HepG2 (cell line): ENCODE measurements around the gene TGFBR1. TPM values are rescaled to one million over a fixed set of nuclear protein-coding genes. Genes with fewer than 3 reads are reported as not detected.
A peak's percentile ranks its signal among the peaks of the same experiment; 100 is the strongest.

Experiments used
- ERF ChIP-seq: IDR thresholded peaks from 2 replicates; pipeline ENCODE4 v1.6.1; 2018; ENCODE audit warnings: missing biosample characterization, missing genetic modification reagents
- FOXA1 ChIP-seq, 2 experiments: fragments of 450-650 bp in 1 of 2; sonication (generic) in 1 of 2; formaldehyde crosslinking in 1 of 2; IDR thresholded peaks; 2 replicates each; pipeline versions ENCODE4 v1.4.0 to v1.6.1; 2016 to 2020; ENCODE audit warnings: missing genetic modification reagents in 1 of 2
- GATAD2A ChIP-seq: IDR thresholded peaks from 2 replicates; pipeline ENCODE4 v1.6.1; 2016
- HNF4A ChIP-seq: sonication (generic); formaldehyde crosslinking; IDR thresholded peaks from 2 replicates; pipeline ENCODE4 v1.4.0; 2020; ENCODE audit warnings: missing genetic modification reagents
- NR1H2 ChIP-seq: sonication (generic); formaldehyde crosslinking; IDR thresholded peaks from 2 replicates; pipeline ENCODE4 v1.8.1; 2022; ENCODE audit warnings: low read depth, missing genetic modification reagents, borderline replicate concordance
- SAP130 ChIP-seq: IDR thresholded peaks from 2 replicates; pipeline ENCODE4 v1.6.1; 2016; ENCODE audit warnings: low read depth
- SNRNP70 ChIP-seq: fragments of 200-400 bp; formaldehyde crosslinking; IDR thresholded peaks from 2 replicates; pipeline ENCODE4 v1.6.1; 2017; ENCODE audit warnings: mild to moderate bottlenecking, low read depth, low read length, moderate library complexity
- SOX6 ChIP-seq, 2 experiments: fragments of 450-650 bp in 1 of 2; sonication (generic) in 1 of 2; formaldehyde crosslinking in 1 of 2; IDR thresholded peaks; 2 replicates each; pipeline versions ENCODE4 v1.4.0 to v1.6.1; 2017 to 2020; ENCODE audit warnings: antibody characterized with exemption in 1 of 2, mild to moderate bottlenecking in 1 of 2, missing genetic modification reagents in 1 of 2
- STAT5B ChIP-seq: sonication (generic); formaldehyde crosslinking; IDR thresholded peaks from 2 replicates; pipeline ENCODE4 v1.4.0; 2020; ENCODE audit warnings: missing genetic modification reagents
- ZNF543 ChIP-seq: sonication (generic); formaldehyde crosslinking; IDR thresholded peaks from 2 replicates; pipeline ENCODE4 v1.4.0; 2020; ENCODE audit warnings: mild to moderate bottlenecking, missing genetic modification reagents
- ZNF614 ChIP-seq: IDR thresholded peaks from 2 replicates; pipeline ENCODE4 v1.6.1; 2018; ENCODE audit warnings: missing biosample characterization, missing genetic modification reagents, inconsistent platforms, borderline replicate concordance
- polyA plus RNA-seq, 8 experiments: library from polyadenylated mRNA; depleted of rRNA in 3 of 8; stranded (reverse) in 7 of 8; unstranded in 1 of 8; fragments of >200 nt; fragmentation: Illumina TruSeq in 4 of 8; extraction: Trizol in 4 of 8; gene quantifications; 2 replicates each; pipeline versions ENCODE4 v1.2.1 to v1.2.3, GENCODE V29; 2011 to 2016; ENCODE audit warnings: low read depth in 4 of 8, missing spikeins in 1 of 8, mixed read lengths in 1 of 8; ENCODE audit not compliant: insufficient read depth in 1 of 8
- total RNA-seq, 5 experiments: library from RNA; depleted of rRNA; stranded (reverse); fragments of >200 nt; fragmentation: Illumina TruSeq; extraction: Trizol; gene quantifications; 2 replicates each; pipeline ENCODE4 v1.2.3, GENCODE V29; 2016; ENCODE audit warnings: low read depth in 1 of 5
- TF ChIP-seq, protein P1 (sequence below): sonication (generic); formaldehyde crosslinking; IDR thresholded peaks from 2 replicates; pipeline ENCODE4 v1.5.1; 2020; ENCODE audit warnings: mild to moderate bottlenecking, missing genetic modification reagents
- TF ChIP-seq, protein P2 (sequence below): sonication (generic); formaldehyde crosslinking; IDR thresholded peaks from 2 replicates; pipeline ENCODE4 v1.8.1; 2023; ENCODE audit warnings: mild to moderate bottlenecking, inconsistent platforms, moderate library complexity, missing genetic modification reagents, borderline replicate concordance
- TF ChIP-seq, protein P3 (sequence below): sonication (generic); formaldehyde crosslinking; IDR thresholded peaks from 2 replicates; pipeline ENCODE4 v1.8.0; 2022; ENCODE audit warnings: mild to moderate bottlenecking, missing genetic modification reagents, moderate library complexity
- TF ChIP-seq, protein P4 (sequence below): sonication (generic); formaldehyde crosslinking; IDR thresholded peaks from 2 replicates; pipeline ENCODE4 v1.4.0; 2020; ENCODE audit warnings: missing genetic modification reagents, borderline replicate concordance
- TF ChIP-seq, protein P5 (sequence below): IDR thresholded peaks from 2 replicates; pipeline ENCODE4 v1.6.1; 2018; ENCODE audit warnings: missing genetic modification reagents, mild to moderate bottlenecking, missing compliant biosample characterization

Gene TGFBR1
- total and polyA plus RNA-seq, 2 of the 13 experiments (the other 11 are each of a cell fraction or from before 2014, with no cell fraction given) = 16.8 to 23.9 TPM

DNA sequence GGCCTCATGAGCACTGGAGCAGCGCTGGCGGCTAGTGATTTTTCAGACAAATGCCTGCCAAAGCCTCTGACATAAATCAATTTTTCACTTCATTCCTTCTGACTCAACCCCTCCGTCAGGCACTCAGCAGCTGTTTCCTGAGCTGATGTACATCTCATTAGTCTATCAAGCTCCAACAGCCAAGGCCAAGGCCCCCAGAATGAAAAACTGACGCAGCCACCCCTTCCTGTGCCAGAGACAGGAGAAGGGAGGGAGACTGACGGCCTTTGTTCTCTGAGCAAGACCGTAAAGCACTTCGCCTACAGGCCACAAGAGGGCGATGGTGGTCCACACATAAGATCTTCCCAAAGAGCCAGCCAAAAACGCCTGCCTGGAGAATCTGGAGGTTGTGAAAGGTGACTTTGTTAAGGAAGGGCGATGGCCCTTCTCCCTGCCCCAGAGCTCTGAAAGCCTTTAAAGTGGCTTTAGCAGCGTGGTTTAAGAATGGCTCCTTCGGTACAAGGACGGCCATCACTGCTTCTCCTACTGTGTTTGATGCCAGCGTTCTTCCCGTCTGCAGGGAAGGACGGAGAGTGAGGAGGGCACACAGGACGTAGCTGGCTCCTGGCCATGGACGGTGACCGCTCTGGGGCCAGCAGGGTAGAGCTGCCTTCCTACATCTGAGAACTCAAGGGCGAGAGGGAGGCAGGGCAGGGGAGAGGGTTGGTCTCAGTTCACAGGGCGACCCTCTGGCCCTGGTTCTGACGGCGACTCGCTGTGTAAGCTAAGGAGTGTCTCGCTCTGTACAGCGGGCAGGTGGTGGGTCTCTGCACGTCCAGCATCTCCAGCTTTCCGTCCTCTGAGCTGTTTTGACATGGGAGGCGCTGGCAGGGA is 79.8 kb downstream of the TGFBR1 start (continued):
- TF ChIP-seq, protein P1, sequence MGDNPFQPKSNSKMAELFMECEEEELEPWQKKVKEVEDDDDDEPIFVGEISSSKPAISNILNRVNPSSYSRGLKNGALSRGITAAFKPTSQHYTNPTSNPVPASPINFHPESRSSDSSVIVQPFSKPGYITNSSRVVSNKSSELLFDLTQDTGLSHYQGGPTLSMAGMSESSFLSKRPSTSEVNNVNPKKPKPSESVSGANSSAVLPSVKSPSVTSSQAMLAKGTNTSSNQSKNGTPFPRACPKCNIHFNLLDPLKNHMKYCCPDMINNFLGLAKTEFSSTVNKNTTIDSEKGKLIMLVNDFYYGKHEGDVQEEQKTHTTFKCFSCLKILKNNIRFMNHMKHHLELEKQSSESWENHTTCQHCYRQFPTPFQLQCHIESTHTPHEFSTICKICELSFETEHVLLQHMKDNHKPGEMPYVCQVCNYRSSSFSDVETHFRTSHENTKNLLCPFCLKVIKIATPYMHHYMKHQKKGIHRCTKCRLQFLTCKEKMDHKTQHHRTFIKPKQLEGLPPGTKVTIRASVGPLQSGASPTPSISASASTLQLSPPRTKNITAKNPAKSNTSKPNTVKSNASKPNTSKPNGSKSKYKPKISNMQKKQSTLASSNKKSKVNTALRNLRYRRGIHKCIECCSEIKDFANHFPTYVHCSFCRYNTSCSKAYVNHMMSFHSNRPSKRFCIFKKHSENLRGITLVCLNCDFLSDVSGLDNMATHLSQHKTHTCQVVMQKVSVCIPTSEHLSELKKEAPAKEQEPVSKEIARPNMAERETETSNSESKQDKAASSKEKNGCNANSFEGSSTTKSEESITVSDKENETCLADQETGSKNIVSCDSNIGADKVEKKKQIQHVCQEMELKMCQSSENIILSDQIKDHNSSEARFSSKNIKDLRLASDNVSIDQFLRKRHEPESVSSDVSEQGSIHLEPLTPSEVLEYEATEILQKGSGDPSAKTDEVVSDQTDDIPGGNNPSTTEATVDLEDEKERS (CRISPR knock-in tag) = 0 out of 2 replicates have a peak, but pooled peaks have one; percentile 31
- TF ChIP-seq SNRNP70 = no peak
- no peak for TF ChIP-seq SOX6 (IDR thresholded peaks at IDR 0.05)
- TF ChIP-seq SOX6 (CRISPR knock-in tag; IDR thresholded peaks at IDR 0.05) = peak; percentile 49; the same call in 1 of the 2 replicates
- TF ChIP-seq, protein P2, sequence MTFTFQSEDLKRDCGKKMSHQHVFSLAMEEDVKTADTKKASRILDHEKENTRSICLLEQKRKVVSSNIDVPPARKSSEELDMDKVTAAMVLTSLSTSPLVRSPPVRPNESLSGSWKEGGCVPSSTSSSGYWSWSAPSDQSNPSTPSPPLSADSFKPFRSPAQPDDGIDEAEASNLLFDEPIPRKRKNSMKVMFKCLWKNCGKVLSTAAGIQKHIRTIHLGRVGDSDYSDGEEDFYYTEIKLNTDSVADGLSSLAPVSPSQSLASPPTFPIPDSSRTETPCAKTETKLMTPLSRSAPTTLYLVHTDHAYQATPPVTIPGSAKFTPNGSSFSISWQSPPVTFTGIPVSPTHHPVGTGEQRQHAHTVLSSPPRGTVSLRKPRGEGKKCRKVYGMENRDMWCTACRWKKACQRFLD (CRISPR knock-in tag) = 0 out of 2 replicates have a peak, but pooled peaks have one; percentile 40
- TF ChIP-seq, protein P3, sequence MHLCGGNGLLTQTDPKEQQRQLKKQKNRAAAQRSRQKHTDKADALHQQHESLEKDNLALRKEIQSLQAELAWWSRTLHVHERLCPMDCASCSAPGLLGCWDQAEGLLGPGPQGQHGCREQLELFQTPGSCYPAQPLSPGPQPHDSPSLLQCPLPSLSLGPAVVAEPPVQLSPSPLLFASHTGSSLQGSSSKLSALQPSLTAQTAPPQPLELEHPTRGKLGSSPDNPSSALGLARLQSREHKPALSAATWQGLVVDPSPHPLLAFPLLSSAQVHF (CRISPR knock-in tag) = no peak
- peak; percentile 33; the same call in 1 of the 2 replicates for TF ChIP-seq ERF (CRISPR knock-in tag)
- 0 out of 2 replicates have a peak, but pooled peaks have one; percentile 21 for TF ChIP-seq ZNF543 (CRISPR knock-in tag)
- peak; percentile 42; the same call in 1 of the 2 replicates for TF ChIP-seq GATAD2A (CRISPR knock-in tag)
- 0 out of 2 replicates have a peak, but pooled peaks have one; percentile 21 for TF ChIP-seq ZNF614 (CRISPR knock-in tag)
- TF ChIP-seq SAP130 (CRISPR knock-in tag) = peak; percentile 44
- TF ChIP-seq HNF4A (CRISPR knock-in tag) = 0 out of 2 replicates have a peak, but pooled peaks have one; percentile 18
- no peak for TF ChIP-seq NR1H2 (CRISPR knock-in tag)
- TF ChIP-seq, protein P4, sequence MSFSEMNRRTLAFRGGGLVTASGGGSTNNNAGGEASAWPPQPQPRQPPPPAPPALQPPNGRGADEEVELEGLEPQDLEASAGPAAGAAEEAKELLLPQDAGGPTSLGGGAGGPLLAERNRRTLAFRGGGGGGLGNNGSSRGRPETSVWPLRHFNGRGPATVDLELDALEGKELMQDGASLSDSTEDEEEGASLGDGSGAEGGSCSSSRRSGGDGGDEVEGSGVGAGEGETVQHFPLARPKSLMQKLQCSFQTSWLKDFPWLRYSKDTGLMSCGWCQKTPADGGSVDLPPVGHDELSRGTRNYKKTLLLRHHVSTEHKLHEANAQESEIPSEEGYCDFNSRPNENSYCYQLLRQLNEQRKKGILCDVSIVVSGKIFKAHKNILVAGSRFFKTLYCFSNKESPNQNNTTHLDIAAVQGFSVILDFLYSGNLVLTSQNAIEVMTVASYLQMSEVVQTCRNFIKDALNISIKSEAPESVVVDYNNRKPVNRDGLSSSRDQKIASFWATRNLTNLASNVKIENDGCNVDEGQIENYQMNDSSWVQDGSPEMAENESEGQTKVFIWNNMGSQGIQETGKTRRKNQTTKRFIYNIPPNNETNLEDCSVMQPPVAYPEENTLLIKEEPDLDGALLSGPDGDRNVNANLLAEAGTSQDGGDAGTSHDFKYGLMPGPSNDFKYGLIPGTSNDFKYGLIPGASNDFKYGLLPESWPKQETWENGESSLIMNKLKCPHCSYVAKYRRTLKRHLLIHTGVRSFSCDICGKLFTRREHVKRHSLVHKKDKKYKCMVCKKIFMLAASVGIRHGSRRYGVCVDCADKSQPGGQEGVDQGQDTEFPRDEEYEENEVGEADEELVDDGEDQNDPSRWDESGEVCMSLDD (CRISPR knock-in tag) = no peak
- TF ChIP-seq, protein P5, sequence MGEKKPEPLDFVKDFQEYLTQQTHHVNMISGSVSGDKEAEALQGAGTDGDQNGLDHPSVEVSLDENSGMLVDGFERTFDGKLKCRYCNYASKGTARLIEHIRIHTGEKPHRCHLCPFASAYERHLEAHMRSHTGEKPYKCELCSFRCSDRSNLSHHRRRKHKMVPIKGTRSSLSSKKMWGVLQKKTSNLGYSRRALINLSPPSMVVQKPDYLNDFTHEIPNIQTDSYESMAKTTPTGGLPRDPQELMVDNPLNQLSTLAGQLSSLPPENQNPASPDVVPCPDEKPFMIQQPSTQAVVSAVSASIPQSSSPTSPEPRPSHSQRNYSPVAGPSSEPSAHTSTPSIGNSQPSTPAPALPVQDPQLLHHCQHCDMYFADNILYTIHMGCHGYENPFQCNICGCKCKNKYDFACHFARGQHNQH = peak; percentile 52; the same call in 1 of the 2 replicates
- TF ChIP-seq FOXA1 (IDR thresholded peaks at IDR 0.05) = no peak
- no peak for TF ChIP-seq FOXA1 (CRISPR knock-in tag; IDR thresholded peaks at IDR 0.05)
- no peak for TF ChIP-seq STAT5B
